ENCODE data around the gene LCN15. TPM values are rescaled to one million over a fixed set of nuclear protein-coding genes. Genes with fewer than 3 reads are reported as not detected.

The LCN15 gene
- total RNA-seq, 1 experiment from 2014 or later: not detected

DNA sequence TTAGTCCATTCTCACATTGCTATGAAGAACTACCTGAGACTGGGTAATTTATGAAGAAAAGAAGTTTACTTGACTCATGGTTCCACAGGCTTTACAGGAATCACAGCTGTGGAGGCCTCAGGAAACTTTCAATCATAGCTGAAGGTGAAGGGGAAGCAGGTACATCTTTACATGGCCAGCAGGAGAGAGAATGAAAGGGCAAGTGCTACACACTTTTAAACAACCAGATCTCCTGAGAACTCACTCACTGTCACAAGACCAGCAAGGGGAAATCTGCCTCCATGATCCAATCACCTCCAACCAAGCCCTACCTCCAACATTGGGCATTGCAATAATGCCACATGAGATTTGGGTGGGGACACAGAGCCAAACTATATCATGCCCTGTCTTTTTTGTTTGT, 12.5 kb downstream of the LCN15 start:
- no peak overlapping the region for H3K18ac ChIP-seq (ENCODE audit: insufficient read length, low read depth, low read length)
- H3K27me3 ChIP-seq (ENCODE audit: insufficient read depth, low read length): no peaks in the 10 kb centered on the region
- no peak for DNase-seq
- H3K79me2 ChIP-seq (ENCODE audit: insufficient read depth, low read length): no peaks in the 10 kb centered on the region
- H3K9me3 ChIP-seq (ENCODE audit: control insufficient read depth, low read depth, low read length): no peaks in the 10 kb centered on the region
- H4K5ac ChIP-seq (ENCODE audit: insufficient read length, low read depth, low read length): no peak overlapping the region
- H3K9me3 Mint-ChIP-seq: peaks cover 20 to 22% of the 10 kb centered on the region in 2 experiments
- no peak overlapping the region for H2BK15ac ChIP-seq (ENCODE audit: low read depth, low read length)
- H2AFZ ChIP-seq (ENCODE audit: low read length): no peak overlapping the region
- H3K23me2 ChIP-seq (ENCODE audit: insufficient read length, low read depth, low read length, poor library complexity, severe bottlenecking): no peaks in the 10 kb centered on the region
- no peak overlapping the region for H3K23ac ChIP-seq (ENCODE audit: insufficient read length, low read depth, low read length)
- H2BK20ac ChIP-seq (ENCODE audit: low read depth, low read length, poor library complexity, severe bottlenecking): no peak overlapping the region
- H3T11ph ChIP-seq (ENCODE audit: low read length): no peak overlapping the region
- H3K4ac ChIP-seq (ENCODE audit: low read depth, low read length): no peak overlapping the region
- H3K4me1 Mint-ChIP-seq: peaks cover 0 to 3% of the 10 kb centered on the region in 2 experiments; a peak in 1 of 4 replicates
- H2AK5ac ChIP-seq (ENCODE audit: insufficient read length, low read length): no peak overlapping the region
- H3K27ac Mint-ChIP-seq: no peak overlapping the region
- no peak overlapping the region for H3K4me2 ChIP-seq (ENCODE audit: insufficient read depth, insufficient read length, low read length)
- no peak overlapping the region for H3K14ac ChIP-seq (ENCODE audit: insufficient read depth, low read length)
- no peaks in the 10 kb centered on the region for H3K4me1 ChIP-seq (ENCODE audit: insufficient read depth, low read length)
- no peak overlapping the region for H2BK120ac ChIP-seq (ENCODE audit: low read depth, low read length, poor library complexity, severe bottlenecking)
- H4K20me1 ChIP-seq (ENCODE audit: control insufficient read depth, insufficient read depth, insufficient read length): no peaks in the 10 kb centered on the region
- no peak overlapping the region for H4K91ac ChIP-seq (ENCODE audit: insufficient read length, low read depth, low read length)
- no peak overlapping the region for H3K4me3 Mint-ChIP-seq
- H3K56ac ChIP-seq (ENCODE audit: insufficient read length, low read depth, low read length): no peak overlapping the region
- peaks cover 21% of the 10 kb centered on the region for H3K27me3 Mint-ChIP-seq (ENCODE audit: low read depth)
- H3K27ac ChIP-seq (ENCODE audit: insufficient read length, low read depth, low read length): no peak overlapping the region
- H3K36me3 Mint-ChIP-seq (ENCODE audit: insufficient read depth in 1 of 3, low read depth in 3 of 3): peaks cover 2 to 15% (median 2%) of the 10 kb centered on the region in 3 experiments; a peak in 6 of 7 replicates
- TF ChIP-seq, protein P1, sequence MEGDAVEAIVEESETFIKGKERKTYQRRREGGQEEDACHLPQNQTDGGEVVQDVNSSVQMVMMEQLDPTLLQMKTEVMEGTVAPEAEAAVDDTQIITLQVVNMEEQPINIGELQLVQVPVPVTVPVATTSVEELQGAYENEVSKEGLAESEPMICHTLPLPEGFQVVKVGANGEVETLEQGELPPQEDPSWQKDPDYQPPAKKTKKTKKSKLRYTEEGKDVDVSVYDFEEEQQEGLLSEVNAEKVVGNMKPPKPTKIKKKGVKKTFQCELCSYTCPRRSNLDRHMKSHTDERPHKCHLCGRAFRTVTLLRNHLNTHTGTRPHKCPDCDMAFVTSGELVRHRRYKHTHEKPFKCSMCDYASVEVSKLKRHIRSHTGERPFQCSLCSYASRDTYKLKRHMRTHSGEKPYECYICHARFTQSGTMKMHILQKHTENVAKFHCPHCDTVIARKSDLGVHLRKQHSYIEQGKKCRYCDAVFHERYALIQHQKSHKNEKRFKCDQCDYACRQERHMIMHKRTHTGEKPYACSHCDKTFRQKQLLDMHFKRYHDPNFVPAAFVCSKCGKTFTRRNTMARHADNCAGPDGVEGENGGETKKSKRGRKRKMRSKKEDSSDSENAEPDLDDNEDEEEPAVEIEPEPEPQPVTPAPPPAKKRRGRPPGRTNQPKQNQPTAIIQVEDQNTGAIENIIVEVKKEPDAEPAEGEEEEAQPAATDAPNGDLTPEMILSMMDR (conservative IDR thresholded peaks at IDR 0.05): no peak
- H3K79me1 ChIP-seq (ENCODE audit: insufficient read depth, low read depth, low read length, poor library complexity, severe bottlenecking): no peaks in the 10 kb centered on the region
- no peak overlapping the region for H2BK5ac ChIP-seq (ENCODE audit: insufficient read length, low read length)
- no peak overlapping the region for H4K8ac ChIP-seq (replicated peaks; ENCODE audit: insufficient read length, low read depth, low read length)
- H2BK12ac ChIP-seq (ENCODE audit: insufficient read length, low read depth, low read length): no peak overlapping the region
- H3K9ac ChIP-seq (ENCODE audit: extremely low read depth, insufficient read length, low read length): no peak overlapping the region
